ENCODE measurements around the gene TNKS1BP1. TPM values are rescaled to one million over a fixed set of nuclear protein-coding genes. Genes with fewer than 3 reads are reported as not detected.
"Not testable (repeated sequence)": the region's sequence is repeated elsewhere in the genome, so short reads cannot be mapped to it uniquely, and the experiment has no call there.

TNKS1BP1 gene
- total and polyA plus RNA-seq, 7 donors, result 26.4 to 133 (median 43.8) TPM

- TF ChIP-seq POLR2AphosphoS5 (IDR thresholded peaks at IDR 0.05), result no peak
- TF ChIP-seq, protein P1, sequence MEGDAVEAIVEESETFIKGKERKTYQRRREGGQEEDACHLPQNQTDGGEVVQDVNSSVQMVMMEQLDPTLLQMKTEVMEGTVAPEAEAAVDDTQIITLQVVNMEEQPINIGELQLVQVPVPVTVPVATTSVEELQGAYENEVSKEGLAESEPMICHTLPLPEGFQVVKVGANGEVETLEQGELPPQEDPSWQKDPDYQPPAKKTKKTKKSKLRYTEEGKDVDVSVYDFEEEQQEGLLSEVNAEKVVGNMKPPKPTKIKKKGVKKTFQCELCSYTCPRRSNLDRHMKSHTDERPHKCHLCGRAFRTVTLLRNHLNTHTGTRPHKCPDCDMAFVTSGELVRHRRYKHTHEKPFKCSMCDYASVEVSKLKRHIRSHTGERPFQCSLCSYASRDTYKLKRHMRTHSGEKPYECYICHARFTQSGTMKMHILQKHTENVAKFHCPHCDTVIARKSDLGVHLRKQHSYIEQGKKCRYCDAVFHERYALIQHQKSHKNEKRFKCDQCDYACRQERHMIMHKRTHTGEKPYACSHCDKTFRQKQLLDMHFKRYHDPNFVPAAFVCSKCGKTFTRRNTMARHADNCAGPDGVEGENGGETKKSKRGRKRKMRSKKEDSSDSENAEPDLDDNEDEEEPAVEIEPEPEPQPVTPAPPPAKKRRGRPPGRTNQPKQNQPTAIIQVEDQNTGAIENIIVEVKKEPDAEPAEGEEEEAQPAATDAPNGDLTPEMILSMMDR (IDR thresholded peaks at IDR 0.05), result no peak
- Histone ChIP-seq H3K4me1 (peaks cover 0 to 3% (median 2%) of the 10 kb centered on the region in 4 donors), H3K4me3 (no peak overlapping the region), H3K27ac (no peak overlapping the region), H3K27me3 (peaks cover 0 to 4% (median 0%) of the 10 kb centered on the region in 3 donors), H3K9me3 (no peaks in the 10 kb centered on the region), H3K36me3 (no peaks in the 10 kb centered on the region)
- DNase-seq, result no peak
- intact Hi-C loops (cut with DNase I), result no loop called here
- WGBS, 2 donors, result 76 to 82% methylated on average over 6 of the region's 6 CpGs
These were observed 16.6 kb upstream of the TNKS1BP1 start for GRCh38 chr11:57341250-57341808.

DNA sequence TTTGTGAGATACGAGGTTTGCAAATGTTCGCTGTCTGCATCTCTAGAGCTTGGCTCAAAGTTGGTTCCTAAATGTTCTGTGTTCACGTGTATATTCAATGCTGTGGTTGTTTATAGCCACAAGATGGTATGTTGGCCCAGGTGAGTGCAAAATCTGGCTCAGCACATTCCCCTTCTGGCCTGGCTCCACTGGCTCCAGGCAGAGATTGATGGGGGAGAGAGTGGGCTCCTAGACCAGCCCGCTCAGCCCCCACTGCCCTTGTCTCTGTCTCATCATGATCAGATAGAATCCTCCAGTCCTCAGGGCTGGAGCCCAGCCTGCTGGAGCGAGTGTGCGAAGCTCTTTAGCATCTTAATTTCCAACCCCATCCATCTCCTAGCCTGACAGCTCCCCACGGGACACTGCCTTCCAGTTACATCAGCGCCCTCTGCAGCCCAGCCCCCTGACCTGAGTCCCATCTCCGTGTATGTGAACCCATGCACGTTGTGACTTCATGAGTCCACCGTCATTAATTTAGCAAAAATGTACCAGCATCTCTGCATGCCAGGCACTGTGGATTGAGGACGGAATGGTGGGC lies 15.4 kb upstream of the TNKS1BP1 start:
- Histone ChIP-seq H3K9me3 (no peaks in the 10 kb centered on the region), H3K4me3 (no peak overlapping the region), H3K27me3 (peaks cover 0 to 4% (median 0%) of the 10 kb centered on the region in 3 donors), H3K4me1 (peaks cover 0 to 10% (median 5%) of the 10 kb centered on the region in 4 donors), H3K36me3 (no peaks in the 10 kb centered on the region), H3K27ac (no peak overlapping the region)
- DNase-seq, result no peak
- WGBS, 2 donors, result 46 to 55% methylated on average over 12 of the region's 12 CpGs
- intact Hi-C loops (cut with DNase I), result no loop called here
- no peak for TF ChIP-seq POLR2A (IDR thresholded peaks at IDR 0.05)
- no peak for TF ChIP-seq EP300 (IDR thresholded peaks at IDR 0.05)
- TF ChIP-seq, protein P1 (IDR thresholded peaks at IDR 0.05), result no peak
- TF ChIP-seq POLR2AphosphoS5 (IDR thresholded peaks at IDR 0.05), result no peak

DNA sequence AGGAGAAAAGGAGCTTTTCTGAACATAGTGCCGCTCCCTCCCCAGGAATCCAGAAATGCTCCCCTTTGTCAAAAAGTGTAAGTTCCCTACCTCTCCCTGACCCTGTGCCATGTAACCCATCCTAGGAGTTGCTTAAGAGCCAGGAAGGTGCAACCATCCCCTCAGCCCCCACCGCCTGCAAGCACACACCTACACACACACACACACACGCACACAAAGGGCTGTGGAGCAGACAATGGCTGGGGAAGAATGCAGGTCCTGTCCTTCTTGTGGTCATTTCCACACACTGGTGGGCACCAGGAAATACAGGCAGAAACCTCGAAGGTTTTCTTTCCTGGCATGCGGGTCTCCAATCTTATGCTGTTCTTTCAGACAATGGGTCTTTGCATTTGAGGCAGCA lies 14.6 kb upstream of the TNKS1BP1 start:
- WGBS, 2 donors, result 82 to 84% methylated on average over 5 of the region's 5 CpGs
- Histone ChIP-seq H3K4me1 (peaks cover 0 to 18% (median 13%) of the 10 kb centered on the region in 4 donors), H3K4me3 (no peak overlapping the region), H3K27me3 (peaks cover 0 to 4% (median 0%) of the 10 kb centered on the region in 3 donors), H3K27ac (no peak overlapping the region), H3K36me3 (no peaks in the 10 kb centered on the region), H3K9me3 (no peaks in the 10 kb centered on the region)
- TF ChIP-seq, protein P1 (IDR thresholded peaks at IDR 0.05), result no peak
- TF ChIP-seq POLR2A (IDR thresholded peaks at IDR 0.05) (no peak), EP300 (IDR thresholded peaks at IDR 0.05) (no peak), POLR2AphosphoS5 (IDR thresholded peaks at IDR 0.05) (no peak)
- intact Hi-C loops (cut with DNase I), result loop anchor here (5.0 kb wide), 1 partner anchor 328 kb away; the partner anchor contains the start of gene ZDHHC5
- no peak for DNase-seq

- intact Hi-C loops (cut with DNase I), result loop anchor here (5.0 kb wide), 1 partner anchor 329 kb away; the partner anchor contains the start of gene ZDHHC5
- TF ChIP-seq POLR2A (IDR thresholded peaks at IDR 0.05), result no peak
- WGBS, 2 donors, result 60 to 69% methylated on average over 4 of the region's 4 CpGs
- H3K4me1 ChIP-seq, result peaks cover 0 to 22% (median 15%) of the 10 kb centered on the region in 4 donors
- peaks cover 0 to 4% (median 0%) of the 10 kb centered on the region in 3 donors for H3K27me3 ChIP-seq
- no peaks in the 10 kb centered on the region for H3K9me3 ChIP-seq
- DNase-seq, result no peak
- peaks cover 0 to 3% (median under 1%) of the 10 kb centered on the region in 4 donors for H3K36me3 ChIP-seq
- H3K27ac ChIP-seq, result no peak within 1 kb of the TSS
- no peak within 1 kb of the TSS for H3K4me3 ChIP-seq
These were observed 13.4 kb upstream of the TNKS1BP1 start, which contains the start of gene P2RX3 for GRCh38 chr11:57338142-57338541. Gene P2RX3 (plus strand): TSS chr11:57338352. CDS start chr11:57338551, 199 bp downstream.

DNA sequence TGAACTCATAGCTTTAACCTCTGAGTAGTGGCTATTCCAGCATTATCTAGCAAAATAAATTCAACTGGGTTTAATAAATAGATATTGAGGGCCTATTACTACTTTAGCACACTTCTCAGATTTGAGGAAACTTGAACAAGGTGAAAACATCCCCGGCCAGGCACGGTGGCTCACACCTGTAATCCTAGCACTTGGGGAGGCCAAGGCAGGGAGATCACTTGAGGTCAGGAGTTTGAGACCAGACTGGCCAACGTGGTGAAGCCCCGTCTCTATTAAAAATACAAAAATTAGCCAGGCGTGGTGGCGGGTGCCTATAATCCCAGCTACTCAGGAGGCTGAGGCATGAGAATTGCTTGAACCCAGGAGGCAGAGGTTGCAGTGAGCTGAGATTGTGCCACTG lies 12.1 kb upstream of the TNKS1BP1 start:
- intact Hi-C loops (cut with DNase I), result loop anchor here (5.0 kb wide), 1 partner anchor 330 kb away; the partner anchor contains the start of gene ZDHHC5
- WGBS, 2 donors, result 92 to 93% methylated on average over 6 of the region's 6 CpGs
- not testable (repeated sequence) for DNase-seq, H3K9me3 ChIP-seq, H3K4me3 ChIP-seq, H3K27me3 ChIP-seq, H3K27ac ChIP-seq
- H3K4me1 ChIP-seq, result peaks cover 0 to 22% (median 15%) of the 10 kb centered on the region in 4 donors
- peaks cover 9 to 15% (median 13%) of the 10 kb centered on the region in 4 donors for H3K36me3 ChIP-seq
